Endodermal cell (in vitro differentiated cells): ENCODE measurements around the gene LRMDA. TPM values are rescaled to one million over a fixed set of nuclear protein-coding genes. Genes with fewer than 3 reads are reported as not detected.
A peak's percentile ranks its signal among the peaks of the same experiment; 100 is the strongest.

ENCODE experiments used
- DNase-seq: peaks from one replicate; pipeline ENCODE4 v3.0.0-alpha.2; 2017
- H3K27ac ChIP-seq: 2 replicates; pipeline ENCODE4 v1.5.1; 2013; ENCODE audit warnings: mild to moderate bottlenecking, low read depth, low read length, moderate library complexity
- H3K27me3 ChIP-seq: 2 replicates; pipeline ENCODE4 v1.6.1; 2013; ENCODE audit warnings: mild to moderate bottlenecking, low read length, moderate library complexity; ENCODE audit not compliant: insufficient read depth, control insufficient read depth, poor library complexity, severe bottlenecking
- H3K36me3 ChIP-seq: 2 replicates; pipeline ENCODE4 v1.7.0; 2013; ENCODE audit warnings: mild to moderate bottlenecking, low read length, moderate library complexity; ENCODE audit not compliant: control insufficient read depth, insufficient read depth
- H3K4me1 ChIP-seq: one replicate; pipeline ENCODE4 v1.7.0; 2013; ENCODE audit warnings: low read length; ENCODE audit not compliant: control insufficient read depth, insufficient read depth
- H3K4me3 ChIP-seq: 2 replicates; pipeline ENCODE4 v1.5.1; 2013; ENCODE audit warnings: mild to moderate bottlenecking, low read length, moderate library complexity
- H3K9ac ChIP-seq: 2 replicates; pipeline ENCODE4 v1.6.1; 2013; ENCODE audit warnings: mild to moderate bottlenecking, low read length, moderate library complexity; ENCODE audit not compliant: poor library complexity, severe bottlenecking; ENCODE audit errors: extremely low read depth
- H3K9me3 ChIP-seq: 2 replicates; pipeline ENCODE4 v1.6.1; 2013; ENCODE audit warnings: mild to moderate bottlenecking, low read length, moderate library complexity; ENCODE audit not compliant: control insufficient read depth
- H3K27ac Mint-ChIP-seq: 2 replicates; pipeline ENCODE4 v1.8.0; 2020; ENCODE audit warnings: mixed read lengths
- H3K27me3 Mint-ChIP-seq: 2 replicates; pipeline ENCODE4 v1.8.0; 2021; ENCODE audit warnings: mild to moderate bottlenecking, mixed read lengths; ENCODE audit not compliant: insufficient read depth
- H3K36me3 Mint-ChIP-seq: 2 replicates; pipeline ENCODE4 v1.8.0; 2020; ENCODE audit warnings: low read depth, mixed read lengths
- H3K4me1 Mint-ChIP-seq: 2 replicates; pipeline ENCODE4 v1.8.0; 2020; ENCODE audit warnings: mixed read lengths
- H3K4me3 Mint-ChIP-seq: 2 replicates; pipeline ENCODE4 v1.8.0; 2020; ENCODE audit warnings: mild to moderate bottlenecking, moderate library complexity, mixed read lengths
- H3K9me3 Mint-ChIP-seq: 2 replicates; pipeline ENCODE4 v1.8.0; 2020; ENCODE audit warnings: mild to moderate bottlenecking, mixed read lengths
- CTCF ChIP-seq: fragments of 200-600 bp; sonication (generic); conservative IDR thresholded peaks from 2 replicates; pipeline ENCODE4 v1.5.0; 2021; ENCODE audit warnings: antibody characterized with exemption, mild to moderate bottlenecking
- WGBS, 2 experiments: methylation state at CpG; one replicate each; pipeline versions ENCODE4 v1.1.5 to v1.1.7; 2013; ENCODE audit warnings: missing lambda C conversion rate in 2 of 2, mixed read lengths in 1 of 2; ENCODE audit not compliant: insufficient coverage in 1 of 2, insufficient read length in 1 of 2; 5-methylcytosine and 5-hydroxymethylcytosine counted together
- total RNA-seq, 2 donors: library from RNA; stranded (reverse); fragmentation: NEBNext Ultra II Directional in 1 of 2; extraction: Animal tissue kit (Norgen Biotek cat#: 25700) in 1 of 2; gene quantifications; 2 replicates in 1 of 2; 3 replicates in 1 of 2; pipeline ENCODE4 v1.2.1, GENCODE V29; 2021

Gene LRMDA
- total RNA-seq, 2 donors from 2014 or later, result 1.7 to 5.1 TPM

- no peak for TF ChIP-seq CTCF
- no peak overlapping the region for H3K27ac Mint-ChIP-seq
- H3K27me3 Mint-ChIP-seq, result peaks cover 10% of the 10 kb centered on the region
- no peak overlapping the region for H3K4me3 Mint-ChIP-seq
- Histone ChIP-seq H3K9me3 (no peaks in the 10 kb centered on the region), H3K27ac (no peak overlapping the region), H3K4me1 (no peaks in the 10 kb centered on the region), H3K9ac (no peak overlapping the region), H3K4me3 (no peak overlapping the region), H3K27me3 (peaks cover 15% of the 10 kb centered on the region), H3K36me3 (no peaks in the 10 kb centered on the region)
- no peaks in the 10 kb centered on the region for H3K36me3 Mint-ChIP-seq
- H3K9me3 Mint-ChIP-seq, result no peaks in the 10 kb centered on the region
- no peak for DNase-seq
- 86% methylated on average over 2 of the region's 2 CpGs; no CpG with 5 or more reads in 1 of the 2 experiments for WGBS, 2 experiments
- H3K4me1 Mint-ChIP-seq, result no peaks in the 10 kb centered on the region
Observed at GRCh38 chr10:75911426-75911825, 480.0 kb downstream of the LRMDA start.

DNA sequence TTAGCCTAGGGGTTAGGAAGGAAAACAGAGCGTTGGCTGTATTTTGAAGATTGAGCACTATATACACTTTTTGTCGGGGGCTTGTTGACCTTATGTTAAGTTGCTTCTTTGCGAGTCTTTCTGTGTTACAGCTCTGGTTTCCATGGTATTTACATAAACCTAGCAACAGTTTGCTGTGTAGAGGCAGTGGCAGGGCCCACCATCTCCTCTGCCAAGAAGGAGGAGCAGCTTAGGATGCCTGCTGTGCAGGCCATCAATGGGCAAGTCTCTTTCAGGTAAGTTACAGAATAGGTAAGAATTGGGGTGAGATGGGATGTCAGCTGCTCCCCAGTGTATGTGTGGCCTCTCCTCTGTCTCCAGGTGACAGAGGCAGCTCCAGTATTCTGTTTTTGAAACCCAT lies 485.5 kb downstream of the LRMDA start:
- DNase-seq, result peak; percentile 63
- Mint-ChIP-seq H3K4me1 (no peaks in the 10 kb centered on the region), H3K9me3 (no peaks in the 10 kb centered on the region), H3K27ac (no peak overlapping the region), H3K27me3 (peaks cover 1% of the 10 kb centered on the region), H3K4me3 (no peak overlapping the region), H3K36me3 (no peaks in the 10 kb centered on the region)
- peaks cover 5% of the 10 kb centered on the region for H3K27me3 ChIP-seq
- H3K27ac ChIP-seq, result no peak overlapping the region
- no peaks in the 10 kb centered on the region for H3K4me1 ChIP-seq
- H3K4me3 ChIP-seq, result no peak overlapping the region
- no peaks in the 10 kb centered on the region for H3K36me3 ChIP-seq
- no peaks in the 10 kb centered on the region for H3K9me3 ChIP-seq
- no peak overlapping the region for H3K9ac ChIP-seq
- WGBS, 2 experiments, result 87 to 100% methylated on average over 1 to 3 of the region's 3 CpGs
- TF ChIP-seq CTCF, result no peak

GRCh38 chr10:75919913-75920312 lies 488.5 kb downstream of the LRMDA start:
- Mint-ChIP-seq H3K36me3 (no peaks in the 10 kb centered on the region), H3K27me3 (no peaks in the 10 kb centered on the region), H3K4me3 (no peak overlapping the region), H3K27ac (no peak overlapping the region), H3K4me1 (no peaks in the 10 kb centered on the region), H3K9me3 (no peaks in the 10 kb centered on the region)
- no peak overlapping the region for H3K4me3 ChIP-seq
- no peak overlapping the region for H3K27ac ChIP-seq
- no peaks in the 10 kb centered on the region for H3K36me3 ChIP-seq
- no peak for TF ChIP-seq CTCF
- H3K27me3 ChIP-seq, result no peaks in the 10 kb centered on the region
- no peak overlapping the region for H3K9ac ChIP-seq
- DNase-seq, result no peak
- 86 to 100% methylated on average over 1 to 2 of the region's 2 CpGs for WGBS, 2 experiments
- no peaks in the 10 kb centered on the region for H3K9me3 ChIP-seq
- no peaks in the 10 kb centered on the region for H3K4me1 ChIP-seq
